ENCODE results near the gene SCARF2.
"Not testable (repeated sequence)": the region's sequence is repeated elsewhere in the genome, so short reads cannot be mapped to it uniquely, and the experiment has no call there.

SCARF2 gene

DNA sequence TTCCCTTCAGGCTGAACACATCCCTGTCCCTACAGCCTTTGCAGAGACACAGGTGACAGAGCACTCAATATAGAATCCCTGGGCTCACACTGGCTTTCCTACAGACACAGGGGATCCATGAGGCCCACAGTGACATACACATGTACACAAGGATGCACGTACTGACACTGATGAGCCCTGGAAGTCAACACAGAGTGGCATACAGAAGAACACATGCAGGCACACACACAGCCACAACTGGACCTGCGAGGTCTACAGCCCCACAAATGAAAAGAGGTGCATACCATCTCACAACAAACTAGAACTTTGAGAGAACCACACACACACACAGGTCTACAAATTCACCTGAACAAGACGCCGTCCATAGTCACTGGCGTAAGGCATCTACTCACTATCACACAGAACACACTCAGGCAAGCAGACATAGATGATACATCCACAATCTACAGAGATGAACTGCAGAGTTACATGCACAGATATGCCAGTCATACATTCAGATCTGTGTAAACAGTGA is 47.2 kb downstream of the SCARF2 start:
- DNase-seq, result no peak

DNA sequence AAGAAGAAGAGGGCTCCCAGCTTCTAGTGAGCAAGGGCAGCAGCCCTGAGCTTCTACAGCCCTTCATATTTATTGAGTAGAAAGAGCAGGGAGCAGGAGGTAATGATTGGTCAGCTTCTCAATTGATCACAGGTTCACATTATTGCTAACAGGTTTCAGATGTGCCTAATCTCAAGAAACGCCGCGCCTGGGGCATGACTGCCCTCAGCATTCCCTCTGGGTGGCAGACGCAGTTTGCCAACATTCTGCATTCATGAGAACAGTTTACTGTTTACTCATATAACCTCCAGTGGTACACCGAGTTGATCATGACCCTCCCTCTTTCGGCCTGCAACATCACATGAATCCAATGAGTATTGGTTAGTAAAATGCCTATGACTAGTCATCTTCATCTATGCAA is 48.3 kb downstream of the SCARF2 start:
- no peak for DNase-seq

DNA sequence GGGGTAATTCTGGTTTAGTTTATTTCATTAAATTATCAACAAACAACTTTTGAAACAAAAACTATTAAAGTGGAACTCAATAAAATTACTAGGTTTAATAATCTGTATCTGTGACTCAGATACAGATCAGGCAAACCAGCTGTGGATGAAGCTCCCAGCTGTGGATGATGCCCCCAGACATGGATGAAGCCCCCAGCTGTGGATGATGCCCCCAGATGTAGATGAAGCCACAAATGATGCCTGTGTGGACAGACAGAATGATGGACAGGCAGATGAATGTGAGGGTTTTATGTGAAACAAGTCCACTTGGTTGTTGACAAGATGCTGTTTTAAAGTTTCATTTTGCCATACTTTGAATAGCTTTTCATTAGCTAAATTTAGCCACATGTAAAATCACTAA is 49.4 kb downstream of the SCARF2 start:
- DNase-seq, result no peak

DNA sequence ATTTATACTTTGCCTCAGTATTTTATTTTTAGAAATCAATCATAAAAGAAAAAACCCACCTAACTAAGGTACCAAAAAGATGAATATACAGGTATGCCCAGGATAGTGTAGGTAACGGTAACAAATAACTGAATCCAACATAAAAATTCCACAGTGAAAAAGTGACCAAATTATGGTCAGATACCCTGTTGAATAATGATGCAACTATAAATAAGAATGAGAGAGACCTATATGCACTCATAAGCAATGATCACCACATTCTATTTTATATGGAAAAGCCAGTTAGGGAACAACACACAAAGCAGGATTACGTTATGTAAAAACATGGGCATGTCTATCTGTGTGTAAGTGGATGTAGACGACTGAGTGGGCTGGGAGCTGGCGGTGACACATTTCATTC is 50.7 kb downstream of the SCARF2 start:
- DNase-seq, result no peak

DNA sequence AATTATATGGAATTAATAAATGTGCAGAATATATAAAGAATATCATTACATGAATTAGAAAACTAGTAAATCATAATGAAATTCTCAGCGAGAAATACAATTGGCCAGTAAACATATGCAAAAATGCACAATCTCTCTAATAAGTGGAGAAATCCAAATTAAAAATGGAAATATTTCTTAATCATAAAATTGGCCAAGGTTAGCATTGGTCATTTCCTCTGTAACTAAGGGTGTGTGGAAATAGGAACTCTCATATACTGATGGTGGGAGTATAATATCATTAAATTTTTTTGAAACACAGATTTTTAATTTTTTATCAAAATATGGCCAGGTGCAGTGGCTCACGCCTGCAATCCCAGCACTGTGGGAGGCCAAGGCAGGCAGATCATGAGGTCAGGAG is 51.3 kb downstream of the SCARF2 start:
- DNase-seq, result no peak

DNA sequence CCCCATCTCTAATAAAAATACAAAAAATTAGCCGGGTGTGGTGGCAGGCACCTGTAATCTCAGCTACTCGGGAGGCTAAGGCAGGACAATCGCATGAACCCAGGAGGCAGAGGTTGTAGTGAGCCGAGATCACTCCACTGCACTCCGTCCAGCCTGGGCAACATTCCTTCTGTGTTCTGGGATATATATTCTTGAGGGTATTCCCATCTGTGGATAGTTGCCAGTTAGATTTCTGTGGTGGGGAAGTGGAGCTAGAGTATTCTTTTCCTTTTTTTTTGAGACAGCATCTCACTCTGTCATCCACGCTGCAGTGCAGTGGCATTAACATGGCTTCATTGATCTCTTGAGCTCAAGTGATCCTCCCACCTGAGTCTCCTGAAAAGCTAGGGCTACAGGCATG is 52.8 kb downstream of the SCARF2 start:
- DNase-seq, result no peak

DNA sequence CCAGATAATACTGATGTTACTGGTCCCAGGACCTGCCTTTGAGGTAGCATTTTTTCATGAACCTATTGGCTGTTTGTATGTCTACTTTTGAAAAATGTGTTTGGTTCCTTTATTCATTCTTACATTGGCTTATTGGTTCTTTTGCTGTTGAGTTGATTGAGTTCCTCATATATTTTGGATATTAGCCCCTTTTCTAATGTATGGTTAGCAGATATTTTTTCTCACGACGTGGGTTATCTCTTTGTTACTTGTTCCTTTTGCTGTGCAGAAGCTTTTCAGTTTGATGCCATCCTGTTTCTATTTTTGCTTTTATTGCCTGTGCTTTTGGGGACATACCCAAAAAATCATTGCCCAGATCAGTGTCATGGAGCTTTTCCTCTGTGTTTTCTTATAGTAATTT is 53.5 kb downstream of the SCARF2 start:
- DNase-seq, result no peak

DNA sequence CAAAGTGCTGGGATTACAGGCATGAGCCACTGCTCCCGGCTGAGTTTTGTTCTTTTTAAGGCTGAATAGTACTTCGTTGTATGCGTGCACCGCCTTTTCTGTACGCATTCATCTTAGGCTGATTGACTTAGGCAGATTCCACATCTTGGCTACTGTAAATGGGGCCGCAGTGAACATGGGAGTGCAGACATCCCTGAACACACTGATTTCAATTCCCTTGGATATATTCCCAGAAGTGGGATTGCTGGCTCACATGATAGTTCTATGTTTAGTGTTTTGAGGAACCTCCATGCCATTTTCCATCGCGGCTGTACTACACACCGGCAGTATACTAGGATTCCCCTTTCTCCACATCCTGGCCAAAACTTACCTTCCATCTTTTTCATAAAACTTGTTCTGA is 54.1 kb downstream of the SCARF2 start:
- DNase-seq, result no peak

DNA sequence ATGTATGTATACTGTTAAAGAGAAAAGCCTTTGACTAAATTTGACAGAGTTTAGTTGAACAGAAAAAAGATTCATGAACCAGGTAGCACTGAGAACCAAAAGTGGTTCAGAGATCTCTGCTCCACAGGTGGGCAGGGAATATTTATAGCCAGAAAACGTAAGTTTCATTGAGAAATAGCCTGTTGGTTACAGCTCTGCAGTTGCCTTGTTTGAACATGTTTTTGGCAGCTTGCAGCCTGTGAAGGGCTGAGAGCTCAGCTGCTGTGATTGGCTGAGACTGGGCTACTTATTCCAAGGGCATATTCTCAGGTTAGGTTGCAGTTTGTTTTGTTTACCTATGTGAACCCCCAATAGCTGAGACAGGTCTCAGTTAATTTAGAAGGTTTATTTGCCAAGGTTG is 57.1 kb downstream of the SCARF2 start:
- DNase-seq, result no peak

DNA sequence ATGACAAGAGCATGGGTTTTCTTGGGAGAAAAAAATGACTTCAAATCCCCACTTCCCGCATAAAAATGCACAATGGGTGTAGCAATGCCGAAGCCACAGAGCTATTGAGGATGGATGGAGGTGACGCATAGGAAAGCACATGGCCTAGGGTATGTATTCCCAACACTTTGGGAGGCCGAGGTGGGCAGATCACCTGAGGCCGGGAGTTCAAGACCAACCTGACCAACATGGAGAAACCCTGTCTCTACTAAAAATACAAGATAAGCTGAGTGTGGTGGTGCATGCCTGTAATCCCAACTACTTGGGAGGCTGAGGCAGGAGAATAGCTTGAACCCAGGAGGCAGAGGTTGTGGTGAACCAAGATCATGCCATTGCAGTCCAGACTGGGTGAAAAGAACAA is 58.9 kb downstream of the SCARF2 start:
- DNase-seq, result not testable (repeated sequence)

DNA sequence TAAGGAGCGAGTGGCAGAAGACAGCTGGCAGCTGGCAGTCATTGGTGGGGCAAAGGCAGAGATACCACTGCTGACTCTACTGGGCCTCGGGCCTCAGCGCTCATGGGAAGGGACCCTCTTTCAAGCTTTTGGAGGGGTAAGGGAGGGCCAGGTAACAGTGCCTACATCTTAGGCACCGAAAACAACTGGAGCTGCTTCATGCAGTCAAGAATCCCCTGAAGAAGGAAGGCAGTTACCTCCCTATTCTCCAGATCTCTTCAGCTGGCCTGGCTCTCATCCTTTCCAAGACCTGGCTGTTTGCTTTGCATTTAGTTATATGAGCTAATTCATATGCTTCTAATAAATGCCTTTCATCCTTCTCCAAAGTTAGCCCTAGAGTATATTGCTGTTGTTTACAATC is 59.5 kb downstream of the SCARF2 start:
- DNase-seq, result no peak

DNA sequence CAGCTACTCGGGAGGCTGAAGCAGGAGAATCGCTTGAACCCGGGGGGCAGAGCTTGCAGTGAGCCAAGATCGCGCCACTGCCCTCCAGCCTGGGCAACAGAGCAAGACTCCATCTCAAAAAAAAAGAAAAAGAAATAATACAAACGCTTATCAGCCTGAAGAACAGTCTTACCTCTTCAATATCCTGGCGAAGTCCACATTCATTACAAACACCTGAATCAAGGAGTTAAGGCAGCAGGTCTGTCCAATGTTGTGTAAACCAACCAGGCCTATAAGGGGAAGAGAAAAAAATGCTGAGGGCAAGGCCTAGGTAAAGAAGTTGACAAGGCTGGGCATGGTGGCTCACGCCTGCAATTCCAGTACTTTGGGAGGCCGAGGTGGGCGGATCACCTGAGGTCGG is 60.6 kb downstream of the SCARF2 start:
- DNase-seq, result not testable (repeated sequence)

DNA sequence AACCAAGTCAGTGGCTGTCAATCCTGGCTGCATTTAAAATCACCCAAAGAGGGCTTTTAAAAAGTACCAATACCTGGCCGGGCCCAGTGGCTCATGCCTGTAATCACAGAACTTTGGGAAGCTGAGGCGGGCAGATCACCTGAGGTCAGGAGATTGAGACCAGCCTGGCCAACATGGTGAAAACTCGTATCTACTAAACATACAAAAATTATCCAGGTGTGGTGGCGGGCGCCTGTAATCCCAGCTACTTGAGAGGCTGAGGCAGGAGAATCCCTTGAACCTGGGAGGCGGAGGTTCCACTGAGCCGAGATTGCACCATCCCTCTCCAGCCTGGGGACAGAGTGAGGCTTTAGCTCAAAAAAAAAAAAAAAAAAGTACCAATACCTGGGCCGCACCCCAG is 61.3 kb downstream of the SCARF2 start:
- not testable (repeated sequence) for DNase-seq

Data from activated CD4-positive, alpha-beta T cell treated with anti-CD3 and anti-CD28 coated beads for 48 hours (primary cell).